Epithelial cell of esophagus (primary cell): Measurements from ENCODE around the gene SSH3.

Source experiments
- DNase-seq: peaks from one replicate; pipeline ENCODE4 v3.0.0; 2010; ENCODE audit warnings: low read depth
- H3K4me3 ChIP-seq: 2 replicates; pipeline ENCODE4 v1.5.1; 2011; ENCODE audit warnings: mild to moderate bottlenecking, low read length, control low read depth
- TF ChIP-seq, protein P1 (sequence below): IDR thresholded peaks from 2 replicates; pipeline ENCODE4 v1.5.1; 2011; ENCODE audit warnings: low read depth, mild to moderate bottlenecking, low read length, control low read depth, inconsistent platforms; ENCODE audit not compliant: insufficient read depth; ENCODE audit errors: missing control alignments

SSH3 gene

DNA sequence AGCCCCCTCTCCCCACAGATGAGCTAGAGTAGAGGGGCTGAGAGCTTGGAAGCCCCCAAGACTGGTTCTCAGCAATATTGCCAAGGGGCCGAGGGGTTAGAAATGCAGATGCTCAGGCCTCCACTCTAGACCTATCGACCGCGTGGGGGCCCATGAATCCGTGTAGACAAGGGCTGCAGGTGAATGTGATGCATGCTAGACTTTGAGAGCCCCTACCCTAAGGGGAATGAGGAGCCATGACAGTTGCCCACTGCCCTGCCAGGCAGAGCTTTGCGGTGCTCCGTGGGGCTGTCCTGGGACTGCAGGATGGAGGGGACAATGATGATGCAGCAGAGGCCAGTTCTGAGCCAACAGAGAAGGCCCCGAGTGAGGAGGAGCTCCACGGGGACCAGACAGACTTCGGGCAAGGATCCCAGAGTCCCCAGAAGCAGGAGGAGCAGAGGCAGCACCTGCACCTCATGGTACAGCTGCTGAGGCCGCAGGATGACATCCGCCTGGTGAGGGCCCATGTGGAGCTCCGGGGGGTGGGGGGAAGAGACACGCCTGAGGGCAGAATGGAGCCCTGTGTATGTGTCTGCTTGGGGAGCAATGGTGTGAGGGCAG, 1.3 kb downstream of the SSH3 start:
- peak overlapping the region; percentile 66 for H3K4me3 ChIP-seq
- TF ChIP-seq, protein P1, sequence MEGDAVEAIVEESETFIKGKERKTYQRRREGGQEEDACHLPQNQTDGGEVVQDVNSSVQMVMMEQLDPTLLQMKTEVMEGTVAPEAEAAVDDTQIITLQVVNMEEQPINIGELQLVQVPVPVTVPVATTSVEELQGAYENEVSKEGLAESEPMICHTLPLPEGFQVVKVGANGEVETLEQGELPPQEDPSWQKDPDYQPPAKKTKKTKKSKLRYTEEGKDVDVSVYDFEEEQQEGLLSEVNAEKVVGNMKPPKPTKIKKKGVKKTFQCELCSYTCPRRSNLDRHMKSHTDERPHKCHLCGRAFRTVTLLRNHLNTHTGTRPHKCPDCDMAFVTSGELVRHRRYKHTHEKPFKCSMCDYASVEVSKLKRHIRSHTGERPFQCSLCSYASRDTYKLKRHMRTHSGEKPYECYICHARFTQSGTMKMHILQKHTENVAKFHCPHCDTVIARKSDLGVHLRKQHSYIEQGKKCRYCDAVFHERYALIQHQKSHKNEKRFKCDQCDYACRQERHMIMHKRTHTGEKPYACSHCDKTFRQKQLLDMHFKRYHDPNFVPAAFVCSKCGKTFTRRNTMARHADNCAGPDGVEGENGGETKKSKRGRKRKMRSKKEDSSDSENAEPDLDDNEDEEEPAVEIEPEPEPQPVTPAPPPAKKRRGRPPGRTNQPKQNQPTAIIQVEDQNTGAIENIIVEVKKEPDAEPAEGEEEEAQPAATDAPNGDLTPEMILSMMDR = no peak
- no peak for DNase-seq

DNA sequence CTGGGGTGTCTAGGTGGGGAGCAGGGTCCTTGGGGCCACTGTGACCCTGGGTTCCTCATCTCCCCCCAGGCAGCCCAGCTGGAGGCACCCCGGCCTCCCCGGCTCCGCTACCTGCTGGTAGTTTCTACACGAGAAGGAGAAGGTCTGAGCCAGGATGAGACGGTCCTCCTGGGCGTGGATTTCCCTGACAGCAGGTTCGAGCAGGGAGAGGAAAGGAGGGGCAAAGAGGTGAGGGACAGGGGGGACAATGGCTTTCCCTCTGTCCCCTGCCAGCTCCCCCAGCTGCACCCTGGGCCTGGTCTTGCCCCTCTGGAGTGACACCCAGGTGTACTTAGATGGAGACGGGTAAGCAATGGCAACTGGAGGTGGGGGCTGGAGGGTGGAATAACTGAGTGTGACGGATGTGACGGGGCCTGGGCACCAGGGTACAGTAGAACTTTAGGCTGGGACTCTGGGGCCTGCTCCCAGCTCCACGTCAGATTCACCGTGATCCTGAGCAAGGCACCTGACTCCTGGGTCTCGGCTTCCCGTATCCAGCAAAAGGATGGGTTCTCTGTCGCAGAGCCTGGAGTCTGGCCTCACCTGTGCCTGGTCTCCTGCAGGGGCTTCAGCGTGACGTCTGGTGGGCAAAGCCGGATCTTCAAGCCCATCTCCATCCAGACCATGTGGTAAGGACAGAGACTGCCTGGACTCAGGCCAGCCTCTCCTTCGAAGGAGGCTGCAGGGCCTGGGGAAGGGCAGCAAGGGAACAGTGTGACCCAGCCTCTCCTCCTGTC, 3.6 kb downstream of the SSH3 start:
- no peak for DNase-seq
- H3K4me3 ChIP-seq = no peak overlapping the region
- TF ChIP-seq, protein P1 = no peak

DNA sequence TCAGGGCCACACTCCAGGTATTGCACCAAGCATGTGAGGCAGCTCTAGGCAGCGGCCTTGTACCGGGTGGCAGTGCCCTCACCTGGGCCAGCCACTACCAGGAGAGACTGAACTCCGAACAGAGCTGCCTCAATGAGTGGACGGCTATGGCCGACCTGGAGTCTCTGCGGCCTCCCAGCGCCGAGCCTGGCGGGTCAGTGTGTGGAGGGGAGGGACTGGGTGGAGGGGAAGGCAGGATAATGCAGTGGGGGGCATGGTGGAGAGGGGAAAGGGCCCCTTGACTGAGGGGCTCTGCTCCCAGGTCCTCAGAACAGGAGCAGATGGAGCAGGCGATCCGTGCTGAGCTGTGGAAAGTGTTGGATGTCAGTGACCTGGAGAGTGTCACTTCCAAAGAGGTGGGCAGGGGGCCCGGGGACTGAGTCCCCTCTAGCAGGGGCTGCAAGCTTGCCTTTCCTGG, 4.2 kb downstream of the SSH3 start:
- DNase-seq = no peak
- no peak overlapping the region for H3K4me3 ChIP-seq
- TF ChIP-seq, protein P1 = no peak

DNA sequence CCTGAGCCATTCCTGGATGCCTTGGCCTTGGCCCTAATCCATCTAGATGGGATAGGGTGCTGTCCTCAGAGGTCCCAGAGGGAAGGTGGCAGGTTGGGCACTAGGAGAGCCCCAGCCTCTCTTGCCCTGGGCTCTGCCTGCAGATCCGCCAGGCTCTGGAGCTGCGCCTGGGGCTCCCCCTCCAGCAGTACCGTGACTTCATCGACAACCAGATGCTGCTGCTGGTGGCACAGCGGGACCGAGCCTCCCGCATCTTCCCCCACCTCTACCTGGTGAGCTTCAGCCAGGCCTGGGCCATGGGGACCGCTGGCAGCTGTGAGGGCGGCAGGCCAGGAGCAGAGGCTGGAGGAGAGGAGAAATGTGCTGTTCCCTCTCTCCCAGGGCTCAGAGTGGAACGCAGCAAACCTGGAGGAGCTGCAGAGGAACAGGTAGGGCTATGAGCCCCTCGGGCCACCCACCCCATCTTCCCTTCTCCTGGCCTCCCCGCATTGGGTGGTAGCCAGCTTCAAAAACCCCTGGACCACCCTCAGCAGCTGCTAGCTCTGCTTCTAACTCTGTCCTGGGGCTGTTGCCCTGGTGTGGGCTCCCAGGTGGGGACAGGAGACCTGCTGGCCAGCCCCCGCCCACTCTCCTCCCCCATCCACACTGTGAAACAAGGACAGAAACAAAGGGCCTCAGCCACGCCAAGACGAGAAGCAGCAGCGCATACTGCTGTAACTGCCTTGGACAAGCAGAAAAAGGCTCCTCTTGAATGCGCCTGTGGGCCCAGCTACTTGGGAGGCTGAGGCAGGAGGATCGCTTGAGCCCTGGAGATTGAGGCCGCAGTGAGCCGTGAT, 4.9 kb downstream of the SSH3 start:
- DNase-seq = no peak

DNA sequence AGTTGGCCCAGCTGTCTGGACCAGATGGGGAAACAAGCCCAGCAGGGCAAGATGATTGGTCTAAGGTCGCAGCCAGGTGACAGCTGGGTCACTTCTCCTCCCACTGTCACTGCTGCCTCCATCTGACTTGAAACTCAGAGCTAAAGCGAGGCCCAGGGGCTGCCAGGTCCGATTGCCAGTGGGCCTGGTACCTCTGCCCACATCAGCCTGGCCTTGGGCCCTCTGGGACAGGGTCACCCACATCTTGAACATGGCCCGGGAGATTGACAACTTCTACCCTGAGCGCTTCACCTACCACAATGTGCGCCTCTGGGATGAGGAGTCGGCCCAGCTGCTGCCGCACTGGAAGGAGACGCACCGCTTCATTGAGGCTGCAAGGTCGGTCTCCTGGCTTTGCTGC, 5.8 kb downstream of the SSH3 start:
- TF ChIP-seq, protein P1 = no peak
- DNase-seq = no peak
- no peak overlapping the region for H3K4me3 ChIP-seq

More for the DNA sequence above, 4.9 kb downstream of the SSH3 start:
- H3K4me3 ChIP-seq = no peak overlapping the region
- TF ChIP-seq, protein P1 = no peak

DNA sequence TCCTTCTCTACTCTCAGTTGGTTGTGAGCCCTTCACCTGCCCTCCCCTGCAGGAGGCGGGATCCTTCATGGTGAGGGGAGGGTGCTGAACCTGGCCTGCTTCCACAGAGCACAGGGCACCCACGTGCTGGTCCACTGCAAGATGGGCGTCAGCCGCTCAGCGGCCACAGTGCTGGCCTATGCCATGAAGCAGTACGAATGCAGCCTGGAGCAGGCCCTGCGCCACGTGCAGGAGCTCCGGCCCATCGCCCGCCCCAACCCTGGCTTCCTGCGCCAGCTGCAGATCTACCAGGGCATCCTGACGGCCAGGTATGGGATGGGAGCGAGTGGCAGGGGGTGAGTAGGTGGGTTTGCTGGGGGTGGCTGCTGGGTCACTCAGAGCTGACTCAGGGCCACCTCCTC, 6.3 kb downstream of the SSH3 start:
- TF ChIP-seq, protein P1 = no peak
- no peak overlapping the region for H3K4me3 ChIP-seq
- no peak for DNase-seq
